PFSK-1 (cell line): ENCODE data around the gene VWA5A.

Source experiments
- FOXP2 ChIP-seq: optimal IDR thresholded peaks from 2 replicates; pipeline ENCODE3; 2011; ENCODE audit warnings: borderline replicate concordance, control low read depth, inconsistent platforms; ENCODE audit not compliant: insufficient read depth; ENCODE audit errors: extremely low read length, extremely low read depth
- POLR2AphosphoS5 ChIP-seq: IDR thresholded peaks from 2 replicates; pipeline ENCODE4 v1.6.1; 2012; ENCODE audit warnings: low read depth, mild to moderate bottlenecking, control low read depth, low read length, moderate library complexity
- REST ChIP-seq, 2 experiments: IDR thresholded peaks; 2 replicates each; pipeline versions ENCODE4 v1.6.1 to v1.8.0; 2011 to 2012; ENCODE audit warnings: low read depth in 2 of 2, low read length in 2 of 2, control low read depth in 1 of 2, inconsistent platforms in 1 of 2, mild to moderate bottlenecking in 1 of 2, moderate library complexity in 1 of 2; ENCODE audit not compliant: insufficient read depth in 1 of 2
- SIN3A ChIP-seq: IDR thresholded peaks from 2 replicates; pipeline ENCODE4 v1.6.1; 2012; ENCODE audit warnings: mild to moderate bottlenecking, low read length, moderate library complexity, borderline replicate concordance; ENCODE audit not compliant: insufficient read depth
- TAF1 ChIP-seq: IDR thresholded peaks from 2 replicates; pipeline ENCODE4 v1.6.1; 2012; ENCODE audit warnings: low read length, control low read depth, borderline replicate concordance; ENCODE audit not compliant: insufficient read depth

The VWA5A gene

GRCh38 chr11:124195189-124195734 is 80.0 kb downstream of the VWA5A start:
- TF ChIP-seq FOXP2 (no peak), REST (IDR thresholded peaks at IDR 0.05; ENCODE audit: insufficient read depth in 1 of 2, low read depth in 2 of 2, low read length in 2 of 2) (no peak), POLR2AphosphoS5 (no peak), TAF1 (no peak), SIN3A (no peak)
